ENCODE measurements around the gene MACF1.
"Not testable (repeated sequence)": the region's sequence is repeated elsewhere in the genome, so short reads cannot be mapped to it uniquely, and the experiment has no call there.

Gene MACF1

DNA sequence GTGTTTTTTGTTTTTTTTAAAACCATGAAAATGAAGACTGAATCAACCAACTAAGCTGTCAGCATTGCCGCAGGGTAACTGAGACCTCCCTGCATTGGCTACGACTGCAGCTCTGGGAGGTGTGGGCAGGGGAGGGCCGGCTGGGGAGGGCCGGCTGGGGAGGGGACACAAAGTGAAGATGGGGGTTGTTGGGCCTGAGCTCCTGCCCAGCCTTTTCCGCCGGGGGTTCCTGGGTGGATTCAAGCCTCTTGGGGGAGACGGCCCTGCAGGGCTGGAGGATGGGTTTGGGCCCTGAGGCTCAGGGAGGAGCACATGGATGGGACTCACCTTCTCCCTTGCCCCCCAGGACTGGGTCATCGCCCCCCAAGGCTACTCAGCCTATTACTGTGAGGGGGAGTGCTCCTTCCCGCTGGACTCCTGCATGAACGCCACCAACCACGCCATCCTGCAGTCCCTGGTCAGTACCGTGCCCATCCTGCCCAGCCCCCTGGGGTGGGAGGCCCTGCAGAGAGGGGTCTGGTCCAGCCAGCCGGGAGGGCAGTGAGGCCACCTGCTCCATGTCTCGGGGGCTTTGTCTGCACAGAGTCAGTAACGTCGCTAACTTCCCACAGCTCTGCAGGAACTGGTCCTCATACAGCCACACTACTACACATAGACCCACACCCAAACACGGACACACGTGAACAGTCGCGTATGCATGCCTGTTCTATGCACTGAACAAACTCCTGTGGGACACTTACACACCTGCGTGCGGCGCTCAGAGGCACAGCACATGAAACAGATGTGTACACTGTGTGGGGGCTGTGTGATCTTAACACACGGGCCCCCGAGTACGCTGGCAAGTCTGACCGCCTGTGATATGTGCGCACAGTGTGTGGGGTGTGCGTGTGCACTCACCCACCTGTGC, 318.4 kb downstream of the MACF1 start:
- no peak for DNase-seq

- no peak for DNase-seq
Observed at GRCh38 chr1:39524171-39524570, 319.7 kb downstream of the MACF1 start.

- DNase-seq, result no peak
Observed at GRCh38 chr1:39524591-39525365, 320.3 kb downstream of the MACF1 start.

DNA sequence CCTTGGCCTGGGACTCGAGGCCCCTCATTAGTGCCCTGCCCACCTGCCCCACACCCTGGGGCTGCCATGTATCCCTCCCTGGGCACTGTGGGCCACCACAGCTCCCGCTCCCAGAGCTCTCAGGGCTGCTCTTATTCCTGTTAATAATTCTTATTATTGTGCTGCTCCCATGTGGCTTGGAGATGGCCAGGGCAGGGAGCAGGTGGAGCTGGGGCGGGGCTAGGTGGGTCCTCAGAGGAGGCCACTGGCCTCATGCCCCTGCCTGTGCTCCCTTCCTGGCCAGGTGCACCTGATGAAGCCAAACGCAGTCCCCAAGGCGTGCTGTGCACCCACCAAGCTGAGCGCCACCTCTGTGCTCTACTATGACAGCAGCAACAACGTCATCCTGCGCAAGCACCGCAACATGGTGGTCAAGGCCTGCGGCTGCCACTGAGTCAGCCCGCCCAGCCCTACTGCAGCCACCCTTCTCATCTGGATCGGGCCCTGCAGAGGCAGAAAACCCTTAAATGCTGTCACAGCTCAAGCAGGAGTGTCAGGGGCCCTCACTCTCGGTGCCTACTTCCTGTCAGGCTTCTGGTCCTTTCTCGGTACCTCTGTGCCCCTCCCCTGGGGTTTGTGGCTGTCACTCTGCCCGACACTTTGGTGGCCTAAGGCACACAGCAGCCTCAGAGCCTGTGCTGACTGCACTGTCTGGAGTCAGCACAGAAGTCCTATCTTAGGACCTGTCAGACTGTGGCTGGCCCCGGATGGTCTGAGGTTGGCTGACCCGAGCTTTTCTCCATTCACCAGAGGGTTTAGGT, 321.1 kb downstream of the MACF1 start:
- no peak for DNase-seq

DNA sequence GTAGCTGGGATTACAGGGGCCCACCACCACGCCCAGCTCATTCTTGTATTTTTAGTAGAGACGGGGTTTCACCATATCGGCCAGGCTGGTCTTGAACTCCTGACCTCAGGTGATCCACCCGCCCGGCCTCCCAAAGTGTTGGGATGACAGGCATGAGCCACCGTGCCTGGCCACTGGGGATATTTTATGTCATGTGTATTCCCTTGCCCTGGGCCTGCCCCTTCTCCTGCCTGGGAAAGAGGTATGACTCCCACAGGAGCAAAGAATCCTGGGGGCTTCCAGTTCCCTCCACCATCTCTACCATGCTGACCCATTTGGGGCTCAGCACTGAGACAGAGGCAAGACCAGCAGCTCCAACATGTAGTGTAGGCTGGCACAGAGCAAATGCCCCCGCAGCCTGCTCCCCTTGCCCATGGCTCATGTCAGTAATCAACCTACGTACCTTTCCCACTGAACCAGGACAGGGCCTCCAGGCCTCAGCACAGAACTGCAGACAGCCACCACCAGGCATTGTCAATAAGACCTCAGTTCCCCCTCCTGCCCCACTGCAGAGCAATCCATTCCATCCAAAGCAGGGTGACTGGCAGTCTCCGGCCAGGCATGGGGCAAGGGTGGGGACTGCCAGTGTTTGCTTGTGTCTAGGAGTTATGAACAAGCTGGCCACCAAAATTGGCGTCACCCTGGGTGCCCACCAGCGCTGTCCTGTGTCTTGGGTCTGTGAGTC, 322.1 kb downstream of the MACF1 start:
- no peak for DNase-seq

GRCh38 chr1:39527190-39527579, 322.7 kb downstream of the MACF1 start:
- not testable (repeated sequence) for DNase-seq

DNA sequence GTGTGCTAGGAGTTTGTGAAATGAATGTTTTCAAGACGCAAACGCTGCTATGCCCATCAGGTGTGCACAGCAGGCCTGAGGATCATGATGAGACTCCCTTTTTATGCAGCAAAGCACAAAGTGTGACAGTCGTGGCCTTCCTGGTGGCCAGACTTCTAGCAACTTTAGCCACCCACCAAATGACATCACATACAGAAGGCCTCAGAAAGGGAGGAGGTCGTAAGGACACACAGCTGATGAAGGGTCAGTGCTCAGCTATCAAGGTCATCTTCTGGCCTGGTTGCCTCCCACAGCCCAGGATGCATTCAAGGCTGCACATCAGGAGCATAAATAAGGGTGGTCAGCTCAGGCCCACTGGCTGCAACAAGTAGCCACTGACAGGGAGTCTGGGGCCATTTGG, 323.6 kb downstream of the MACF1 start:
- DNase-seq, result no peak

DNA sequence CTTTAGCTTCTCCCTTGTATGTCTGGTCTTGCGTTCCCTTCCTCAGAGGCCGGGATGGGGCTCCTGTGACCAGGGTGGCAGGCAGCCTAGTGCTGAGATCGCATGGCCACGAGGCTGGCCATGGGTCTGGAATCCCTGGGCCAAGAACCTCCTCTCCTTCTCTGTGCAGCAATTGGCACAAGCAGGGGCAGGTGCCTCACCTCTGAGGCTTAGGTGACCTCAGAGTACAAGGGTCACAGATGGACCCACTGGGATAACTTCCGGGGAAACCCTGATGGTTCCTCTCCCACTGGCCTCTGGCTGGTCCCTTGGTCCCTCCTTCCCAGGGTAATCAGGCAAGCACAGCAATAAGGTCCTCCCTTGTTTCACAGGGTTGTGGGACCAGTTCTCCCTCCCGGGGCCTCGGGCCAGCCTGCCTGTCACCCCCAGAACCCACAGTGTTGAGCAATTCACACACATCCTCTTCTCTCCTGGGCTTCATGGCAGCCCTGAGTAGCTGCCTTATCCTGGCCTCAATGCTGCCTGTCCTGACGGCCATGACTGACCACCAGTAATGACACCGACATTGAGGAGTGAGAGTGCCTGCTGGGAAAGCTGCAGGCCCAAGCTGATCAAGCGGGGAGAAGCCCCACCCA, 325.5 kb downstream of the MACF1 start:
- no peak for DNase-seq

- no peak for DNase-seq
Observed at GRCh38 chr1:39531526-39531925, 327.0 kb downstream of the MACF1 start.

- DNase-seq, result no peak
Observed at GRCh38 chr1:39533442-39533841, 328.9 kb downstream of the MACF1 start.
